ENCODE measurements around the gene TMPRSS9.

DNA sequence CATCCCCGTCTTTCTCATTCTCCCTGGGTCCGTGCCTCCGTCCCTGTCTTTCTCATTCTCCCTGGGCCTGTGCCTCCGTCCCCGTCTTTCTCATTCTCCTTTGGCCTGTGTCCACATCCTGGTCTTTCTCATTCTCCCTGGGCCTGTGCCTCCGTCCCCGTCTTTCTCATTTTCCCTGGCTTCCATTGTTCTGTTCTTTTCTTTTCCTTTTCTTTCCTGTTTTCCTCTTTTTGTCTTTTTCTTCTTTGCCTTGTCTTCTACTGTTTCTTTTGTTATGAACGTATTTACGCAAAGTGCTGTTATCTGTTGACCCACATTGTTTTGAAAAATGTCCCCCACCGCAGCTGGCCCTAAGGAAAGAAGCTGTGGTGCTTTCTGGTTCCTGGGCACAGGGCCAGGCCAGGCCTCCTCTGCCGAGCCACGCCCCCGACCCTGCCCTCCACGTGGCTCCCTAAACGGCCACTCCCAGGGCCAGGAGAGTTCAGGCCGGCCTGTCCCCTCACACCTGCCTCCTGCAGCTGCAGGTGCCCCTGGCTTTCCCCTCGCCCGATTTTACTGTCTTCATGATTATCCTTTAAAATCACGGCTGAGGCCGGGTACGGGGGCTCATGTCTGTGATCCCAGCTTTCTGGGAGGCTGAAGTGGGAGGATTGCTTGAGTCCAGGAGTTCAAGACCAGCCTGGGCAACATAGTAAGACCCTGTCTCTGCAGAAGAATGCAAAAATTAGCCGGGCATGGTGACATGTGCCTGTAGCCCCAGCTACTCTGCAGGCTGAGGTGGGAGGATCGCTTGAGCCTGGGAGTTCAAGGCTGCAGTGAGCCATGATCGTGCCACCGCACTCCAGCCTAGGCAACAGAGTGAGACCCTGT, 14.0 kb upstream of the TMPRSS9 start:
- TF ChIP-seq, protein P1, sequence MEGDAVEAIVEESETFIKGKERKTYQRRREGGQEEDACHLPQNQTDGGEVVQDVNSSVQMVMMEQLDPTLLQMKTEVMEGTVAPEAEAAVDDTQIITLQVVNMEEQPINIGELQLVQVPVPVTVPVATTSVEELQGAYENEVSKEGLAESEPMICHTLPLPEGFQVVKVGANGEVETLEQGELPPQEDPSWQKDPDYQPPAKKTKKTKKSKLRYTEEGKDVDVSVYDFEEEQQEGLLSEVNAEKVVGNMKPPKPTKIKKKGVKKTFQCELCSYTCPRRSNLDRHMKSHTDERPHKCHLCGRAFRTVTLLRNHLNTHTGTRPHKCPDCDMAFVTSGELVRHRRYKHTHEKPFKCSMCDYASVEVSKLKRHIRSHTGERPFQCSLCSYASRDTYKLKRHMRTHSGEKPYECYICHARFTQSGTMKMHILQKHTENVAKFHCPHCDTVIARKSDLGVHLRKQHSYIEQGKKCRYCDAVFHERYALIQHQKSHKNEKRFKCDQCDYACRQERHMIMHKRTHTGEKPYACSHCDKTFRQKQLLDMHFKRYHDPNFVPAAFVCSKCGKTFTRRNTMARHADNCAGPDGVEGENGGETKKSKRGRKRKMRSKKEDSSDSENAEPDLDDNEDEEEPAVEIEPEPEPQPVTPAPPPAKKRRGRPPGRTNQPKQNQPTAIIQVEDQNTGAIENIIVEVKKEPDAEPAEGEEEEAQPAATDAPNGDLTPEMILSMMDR (optimal IDR thresholded peaks at IDR 0.05 in 1 of 3, IDR thresholded peaks at IDR 0.05 in 1 of 3, conservative IDR thresholded peaks at IDR 0.05 in 1 of 3; ENCODE audit: extremely low read depth in 1 of 3, insufficient read depth in 2 of 3, low read length in 3 of 3) = no peak
- no peak for TF ChIP-seq EZH2 (IDR thresholded peaks at IDR 0.05; ENCODE audit: low read length)
